ENCODE measurements around the gene BDKRB1.

Gene BDKRB1

GRCh38 chr14:96257056-96257455, 1.0 kb downstream of the BDKRB1 start:
- Histone ChIP-seq H2AFZ (ENCODE audit: low read length) (no peak overlapping the region), H2BK12ac (ENCODE audit: low read length) (no peak overlapping the region), H3K9ac (ENCODE audit: low read depth, low read length, poor library complexity) (no peak overlapping the region), H4K8ac (ENCODE audit: low read depth, low read length) (no peak overlapping the region), H2AK5ac (ENCODE audit: low read depth, low read length) (no peak overlapping the region), H3K23ac (ENCODE audit: low read depth, low read length, poor library complexity) (no peak overlapping the region), H3K4ac (ENCODE audit: low read length) (no peak overlapping the region), H2BK120ac (ENCODE audit: low read depth, low read length) (no peak overlapping the region), H3K14ac (ENCODE audit: low read length) (no peak overlapping the region), H2BK15ac (ENCODE audit: low read length) (no peak overlapping the region), H3K27ac (replicated peaks; ENCODE audit: low read length) (no peak overlapping the region), H2BK5ac (ENCODE audit: low read length) (no peak overlapping the region), H3K79me1 (ENCODE audit: low read depth, low read length) (no peaks in the 10 kb centered on the region), H3K4me3 (ENCODE audit: low read length in 2 of 2) (no peak overlapping the region), H3K9me3 (replicated peaks in 1 of 2; ENCODE audit: control insufficient read depth in 2 of 2, insufficient read depth in 1 of 2, low read depth in 1 of 2, low read length in 2 of 2) (peaks cover 0 to 3% of the 10 kb centered on the region in 2 donors), H3K4me1 (ENCODE audit: control insufficient read depth in 2 of 2, insufficient read depth in 1 of 2, low read depth in 1 of 2, low read length in 2 of 2) (peaks cover 0 to 7% of the 10 kb centered on the region in 2 donors), H3K18ac (ENCODE audit: low read length) (no peak overlapping the region), H3K36me3 (replicated peaks in 1 of 2; ENCODE audit: control insufficient read depth in 2 of 2, insufficient read depth in 2 of 2, low read length in 2 of 2) (no peaks in the 10 kb centered on the region), H3K27me3 (ENCODE audit: control insufficient read depth in 3 of 3, insufficient read depth in 3 of 3, low read depth in 1 of 3, low read length in 3 of 3) (no peaks in the 10 kb centered on the region), H3K4me2 (ENCODE audit: insufficient read depth, low read length, poor library complexity, severe bottlenecking) (no peak overlapping the region), H4K91ac (ENCODE audit: low read depth, low read length, poor library complexity) (no peak overlapping the region)
- no peak for DNase-seq (ENCODE audit: low spot score)
- no CpG with 5 or more reads among the region's 8 CpGs for WGBS, 2 donors (ENCODE audit: extremely low coverage in 2 of 2, insufficient read length in 2 of 2, insufficient replicate concordance in 1 of 2)

- Histone ChIP-seq H3K9ac (ENCODE audit: low read depth, low read length, poor library complexity) (no peak overlapping the region), H2BK15ac (ENCODE audit: low read length) (no peak overlapping the region), H3K36me3 (replicated peaks in 1 of 2; ENCODE audit: control insufficient read depth in 2 of 2, insufficient read depth in 2 of 2, low read length in 2 of 2) (no peaks in the 10 kb centered on the region), H3K4me1 (ENCODE audit: control insufficient read depth in 2 of 2, insufficient read depth in 1 of 2, low read depth in 1 of 2, low read length in 2 of 2) (peaks cover 0 to 3% of the 10 kb centered on the region in 2 donors), H4K8ac (ENCODE audit: low read depth, low read length) (no peak overlapping the region), H3K14ac (ENCODE audit: low read length) (no peak overlapping the region), H3K27me3 (ENCODE audit: control insufficient read depth in 3 of 3, insufficient read depth in 3 of 3, low read depth in 1 of 3, low read length in 3 of 3) (no peaks in the 10 kb centered on the region), H2BK5ac (ENCODE audit: low read length) (no peak overlapping the region), H2AFZ (ENCODE audit: low read length) (no peak overlapping the region), H3K4me2 (ENCODE audit: insufficient read depth, low read length, poor library complexity, severe bottlenecking) (no peak overlapping the region), H4K91ac (ENCODE audit: low read depth, low read length, poor library complexity) (no peak overlapping the region), H3K9me3 (replicated peaks in 1 of 2; ENCODE audit: control insufficient read depth in 2 of 2, insufficient read depth in 1 of 2, low read depth in 1 of 2, low read length in 2 of 2) (peaks cover 0 to 3% of the 10 kb centered on the region in 2 donors), H2BK12ac (ENCODE audit: low read length) (no peak overlapping the region), H2BK120ac (ENCODE audit: low read depth, low read length) (no peak overlapping the region), H3K4ac (ENCODE audit: low read length) (no peak overlapping the region), H3K23ac (ENCODE audit: low read depth, low read length, poor library complexity) (no peak overlapping the region), H3K79me1 (ENCODE audit: low read depth, low read length) (no peaks in the 10 kb centered on the region), H3K27ac (replicated peaks; ENCODE audit: low read length) (no peak overlapping the region), H3K4me3 (ENCODE audit: low read length in 2 of 2) (no peak overlapping the region), H3K18ac (ENCODE audit: low read length) (no peak overlapping the region), H2AK5ac (ENCODE audit: low read depth, low read length) (no peak overlapping the region)
- DNase-seq (ENCODE audit: low spot score), result no peak
Measured at GRCh38 chr14:96257900-96258299, 1.9 kb downstream of the BDKRB1 start.

GRCh38 chr14:96260341-96260821, 4.4 kb downstream of the BDKRB1 start:
- Histone ChIP-seq H3K4me1 (ENCODE audit: control insufficient read depth in 2 of 2, insufficient read depth in 1 of 2, low read depth in 1 of 2, low read length in 2 of 2) (no peaks in the 10 kb centered on the region), H3K9ac (ENCODE audit: low read depth, low read length, poor library complexity) (no peak overlapping the region), H2BK15ac (ENCODE audit: low read length) (no peak overlapping the region), H3K9me3 (replicated peaks in 1 of 2; ENCODE audit: control insufficient read depth in 2 of 2, insufficient read depth in 1 of 2, low read depth in 1 of 2, low read length in 2 of 2) (peaks cover 0 to 3% of the 10 kb centered on the region in 2 donors), H4K8ac (ENCODE audit: low read depth, low read length) (no peak overlapping the region), H3K36me3 (replicated peaks in 1 of 2; ENCODE audit: control insufficient read depth in 2 of 2, insufficient read depth in 2 of 2, low read length in 2 of 2) (no peaks in the 10 kb centered on the region), H3K27me3 (ENCODE audit: control insufficient read depth in 3 of 3, insufficient read depth in 3 of 3, low read depth in 1 of 3, low read length in 3 of 3) (no peaks in the 10 kb centered on the region), H3K4ac (ENCODE audit: low read length) (no peak overlapping the region), H4K91ac (ENCODE audit: low read depth, low read length, poor library complexity) (no peak overlapping the region), H3K14ac (ENCODE audit: low read length) (no peak overlapping the region), H2BK5ac (ENCODE audit: low read length) (no peak overlapping the region), H2AFZ (ENCODE audit: low read length) (no peak overlapping the region), H3K4me3 (ENCODE audit: low read length in 2 of 2) (no peak overlapping the region), H2BK120ac (ENCODE audit: low read depth, low read length) (no peak overlapping the region), H2BK12ac (ENCODE audit: low read length) (no peak overlapping the region), H3K23ac (ENCODE audit: low read depth, low read length, poor library complexity) (no peak overlapping the region), H3K18ac (ENCODE audit: low read length) (no peak overlapping the region), H3K79me1 (ENCODE audit: low read depth, low read length) (no peaks in the 10 kb centered on the region), H2AK5ac (ENCODE audit: low read depth, low read length) (no peak overlapping the region), H3K4me2 (ENCODE audit: insufficient read depth, low read length, poor library complexity, severe bottlenecking) (no peak overlapping the region), H3K27ac (replicated peaks; ENCODE audit: low read length) (no peak overlapping the region)
- no CpG with 5 or more reads among the region's 2 CpGs for WGBS, 2 donors (ENCODE audit: extremely low coverage in 2 of 2, insufficient read length in 2 of 2, insufficient replicate concordance in 1 of 2)
- no peak for DNase-seq (ENCODE audit: low spot score)

- no peak overlapping the region for H2AK5ac ChIP-seq (ENCODE audit: low read depth, low read length)
- H4K8ac ChIP-seq (ENCODE audit: low read depth, low read length), result no peak overlapping the region
- H3K18ac ChIP-seq (ENCODE audit: low read length), result no peak overlapping the region
- H4K91ac ChIP-seq (ENCODE audit: low read depth, low read length, poor library complexity), result no peak overlapping the region
- H3K14ac ChIP-seq (ENCODE audit: low read length), result no peak overlapping the region
- no peak overlapping the region for H2AFZ ChIP-seq (ENCODE audit: low read length)
- H3K36me3 ChIP-seq (replicated peaks in 1 of 2; ENCODE audit: control insufficient read depth in 2 of 2, insufficient read depth in 2 of 2, low read length in 2 of 2), result no peaks in the 10 kb centered on the region
- no peaks in the 10 kb centered on the region for H3K27me3 ChIP-seq (ENCODE audit: control insufficient read depth in 3 of 3, insufficient read depth in 3 of 3, low read depth in 1 of 3, low read length in 3 of 3)
- H2BK15ac ChIP-seq (ENCODE audit: low read length), result no peak overlapping the region
- H2BK120ac ChIP-seq (ENCODE audit: low read depth, low read length), result no peak overlapping the region
- H3K27ac ChIP-seq (replicated peaks; ENCODE audit: low read length), result no peak overlapping the region
- H3K79me1 ChIP-seq (ENCODE audit: low read depth, low read length), result no peaks in the 10 kb centered on the region
- H3K4me3 ChIP-seq (ENCODE audit: low read length in 2 of 2), result no peak overlapping the region
- DNase-seq (ENCODE audit: low spot score), result no peak
- no peak overlapping the region for H2BK12ac ChIP-seq (ENCODE audit: low read length)
- no peak overlapping the region for H3K23ac ChIP-seq (ENCODE audit: low read depth, low read length, poor library complexity)
- no peak overlapping the region for H3K9ac ChIP-seq (ENCODE audit: low read depth, low read length, poor library complexity)
- WGBS, 2 donors (ENCODE audit: extremely low coverage in 2 of 2, insufficient read length in 2 of 2, insufficient replicate concordance in 1 of 2), result no CpG with 5 or more reads among the region's 5 CpGs
- H3K4me2 ChIP-seq (ENCODE audit: insufficient read depth, low read length, poor library complexity, severe bottlenecking), result no peak overlapping the region
- peaks cover 0 to 3% of the 10 kb centered on the region in 2 donors for H3K9me3 ChIP-seq (replicated peaks in 1 of 2; ENCODE audit: control insufficient read depth in 2 of 2, insufficient read depth in 1 of 2, low read depth in 1 of 2, low read length in 2 of 2)
- H2BK5ac ChIP-seq (ENCODE audit: low read length), result no peak overlapping the region
- H3K4ac ChIP-seq (ENCODE audit: low read length), result no peak overlapping the region
- no peaks in the 10 kb centered on the region for H3K4me1 ChIP-seq (ENCODE audit: control insufficient read depth in 2 of 2, insufficient read depth in 1 of 2, low read depth in 1 of 2, low read length in 2 of 2)
Measured at GRCh38 chr14:96261053-96261452, 5.0 kb downstream of the BDKRB1 start.
